SK-N-SH treated with all-trans-retinoic acid at 6 μM for 48 hours (cell line): Measurements from ENCODE around the gene MLST8.
"Not testable (repeated sequence)": the region's sequence is repeated elsewhere in the genome, so short reads cannot be mapped to it uniquely, and the experiment has no call there.

Experiments used
- ATAC-seq: fragments of 200-7000 bp; cut with Tn5 transposase; 3 replicates; pipeline ENCODE4 v1.9.1; 2020; ENCODE audit warnings: mild to moderate bottlenecking, moderate library complexity
- ARNTL ChIP-seq: fragments of 450-650 bp; formaldehyde crosslinking; IDR thresholded peaks from 2 replicates; pipeline ENCODE4 v1.5.0; 2020; ENCODE audit warnings: low read depth, mild to moderate bottlenecking, moderate library complexity, borderline replicate concordance
- BACH2 ChIP-seq: fragments of 250-450 bp; sonication (Bioruptor Pico); IDR thresholded peaks from 2 replicates; pipeline ENCODE4 v1.9.0; 2021; ENCODE audit warnings: mild to moderate bottlenecking, borderline replicate concordance
- CREB5 ChIP-seq: fragments of 250-450 bp; sonication (Bioruptor Pico); IDR thresholded peaks from 2 replicates; pipeline ENCODE4 v1.5.1; 2020; ENCODE audit warnings: low read depth, mild to moderate bottlenecking, moderate library complexity
- CSDC2 ChIP-seq: fragments of 250-450 bp; sonication (Bioruptor Pico); IDR thresholded peaks from 2 replicates; pipeline ENCODE4 v1.5.0; 2020; ENCODE audit warnings: mild to moderate bottlenecking, moderate library complexity
- CSRNP3 ChIP-seq: fragments of 250-450 bp; sonication (Bioruptor Pico); IDR thresholded peaks from 2 replicates; pipeline ENCODE4 v1.5.1; 2021; ENCODE audit warnings: mild to moderate bottlenecking, moderate library complexity
- ESRRG ChIP-seq: fragments of 250-450 bp; sonication (Bioruptor Pico); IDR thresholded peaks from 2 replicates; pipeline ENCODE4 v1.6.1; 2021; ENCODE audit warnings: mild to moderate bottlenecking
- GLIS3 ChIP-seq: fragments of 250-450 bp; sonication (Bioruptor Pico); IDR thresholded peaks from 2 replicates; pipeline ENCODE4 v1.5.0; 2020; ENCODE audit warnings: mild to moderate bottlenecking, moderate library complexity
- ISL1 ChIP-seq: fragments of 250-450 bp; sonication (Bioruptor Pico); IDR thresholded peaks from 2 replicates; pipeline ENCODE4 v2.1.2; 2022; ENCODE audit warnings: mild to moderate bottlenecking, moderate library complexity
- PATZ1 ChIP-seq: fragments of 250-450 bp; sonication (Bioruptor Pico); IDR thresholded peaks from 2 replicates; pipeline ENCODE4 v1.8.0; 2020; ENCODE audit warnings: mild to moderate bottlenecking, moderate library complexity, borderline replicate concordance
- POU6F1 ChIP-seq: fragments of 250-450 bp; sonication (Bioruptor Pico); IDR thresholded peaks from 2 replicates; pipeline ENCODE4 v1.8.0; 2021; ENCODE audit warnings: low read depth, mild to moderate bottlenecking, moderate library complexity, borderline replicate concordance
- PPARA ChIP-seq: fragments of 250-450 bp; sonication (Bioruptor Pico); IDR thresholded peaks from 2 replicates; pipeline ENCODE4 v1.5.0; 2020; ENCODE audit warnings: mild to moderate bottlenecking, borderline replicate concordance
- RARB ChIP-seq: fragments of 250-450 bp; sonication (Bioruptor Pico); IDR thresholded peaks from 2 replicates; pipeline ENCODE4 v1.8.0; 2021; ENCODE audit warnings: mild to moderate bottlenecking, moderate library complexity
- SNAI2 ChIP-seq: fragments of 250-450 bp; sonication (Bioruptor Pico); IDR thresholded peaks from 2 replicates; pipeline ENCODE4 v1.5.0; 2020; ENCODE audit warnings: mild to moderate bottlenecking, moderate library complexity
- TCF4 ChIP-seq: fragments of 250-450 bp; sonication (Bioruptor Pico); IDR thresholded peaks from 2 replicates; pipeline ENCODE4 v1.8.0; 2021; ENCODE audit warnings: mild to moderate bottlenecking, moderate library complexity, borderline replicate concordance
- TOX ChIP-seq: fragments of 250-450 bp; sonication (Bioruptor Pico); IDR thresholded peaks from 2 replicates; pipeline ENCODE4 v1.8.0; 2021; ENCODE audit warnings: mild to moderate bottlenecking, moderate library complexity, borderline replicate concordance
- ZFP3 ChIP-seq: fragments of 250-450 bp; sonication (Bioruptor Pico); IDR thresholded peaks from 2 replicates; pipeline ENCODE4 v1.5.0; 2020; ENCODE audit warnings: mild to moderate bottlenecking, moderate library complexity
- ZNF565 ChIP-seq: fragments of 450-650 bp; formaldehyde crosslinking; conservative IDR thresholded peaks from 2 replicates; pipeline ENCODE4 v1.5.0; 2020; ENCODE audit warnings: low read depth, mild to moderate bottlenecking, moderate library complexity
- ZNF8 ChIP-seq: fragments of 450-650 bp; formaldehyde crosslinking; IDR thresholded peaks from 2 replicates; pipeline ENCODE4 v1.5.0; 2020; ENCODE audit warnings: mild to moderate bottlenecking, moderate library complexity

MLST8 gene

GRCh38 chr16:2238838-2239675 lies 33.8 kb downstream of the MLST8 start (continued):
- no peak for TF ChIP-seq TOX (CRISPR knock-in tag)
- TF ChIP-seq, all 23 proteins: peak for 0

GRCh38 chr16:2240331-2240730 lies 35.1 kb downstream of the MLST8 start:
- not testable (repeated sequence) for ATAC-seq

GRCh38 chr16:2242598-2242997 lies 37.3 kb downstream of the MLST8 start:
- ATAC-seq, result no peak
- TF ChIP-seq PATZ1, result no peak
- TF ChIP-seq ARNTL (CRISPR knock-in tag), result no peak
- TF ChIP-seq ISL1 (CRISPR knock-in tag), result no peak
- no peak for TF ChIP-seq CSRNP3 (CRISPR knock-in tag)
- no peak for TF ChIP-seq ZNF565 (CRISPR knock-in tag)
- TF ChIP-seq TCF4 (CRISPR knock-in tag), result no peak
- TF ChIP-seq GLIS3, result no peak
- TF ChIP-seq RARB (CRISPR knock-in tag), result no peak
- no peak for TF ChIP-seq CREB5 (CRISPR knock-in tag)

GRCh38 chr16:2243031-2243528 lies 37.8 kb downstream of the MLST8 start:
- no peak; the same call in 2 of the 3 replicates for ATAC-seq
- TF ChIP-seq ZFP3, result no peak
- no peak for TF ChIP-seq POU6F1
- TF ChIP-seq ZNF8 (CRISPR knock-in tag), result no peak
- no peak for TF ChIP-seq TOX (CRISPR knock-in tag)
- TF ChIP-seq GLIS3, result no peak
- TF ChIP-seq ZNF565 (CRISPR knock-in tag), result no peak
- no peak for TF ChIP-seq SNAI2
- no peak for TF ChIP-seq ARNTL (CRISPR knock-in tag)
- no peak for TF ChIP-seq PPARA
- TF ChIP-seq TCF4 (CRISPR knock-in tag), result no peak
- TF ChIP-seq ISL1 (CRISPR knock-in tag), result no peak
- no peak for TF ChIP-seq BACH2 (CRISPR knock-in tag)
- TF ChIP-seq PATZ1, result no peak
- TF ChIP-seq CSRNP3 (CRISPR knock-in tag), result no peak
- TF ChIP-seq RARB (CRISPR knock-in tag), result no peak
- no peak for TF ChIP-seq CSDC2 (CRISPR knock-in tag)
- no peak for TF ChIP-seq ESRRG (CRISPR knock-in tag)
- no peak for TF ChIP-seq CREB5 (CRISPR knock-in tag)
- TF ChIP-seq, all 23 proteins: peak for 0
